Transverse colon (tissue), 4 donors: ENCODE measurements around the gene RIMS3.

Experiments used
- EP300 ChIP-seq: sonication (generic); formaldehyde crosslinking; IDR thresholded peaks from one replicate; pipeline ENCODE4 v1.6.1; 2017; ENCODE audit warnings: antibody characterized with exemption, low read depth
- POLR2A ChIP-seq: fragments of 450-650 bp; IDR thresholded peaks from one replicate; pipeline ENCODE4 v1.6.1; 2016; ENCODE audit warnings: antibody characterized with exemption, mild to moderate bottlenecking, moderate library complexity
- POLR2AphosphoS5 ChIP-seq, 3 donors: sonication (generic); formaldehyde crosslinking; IDR thresholded peaks; one replicate each; pipeline ENCODE4 v1.6.1; 2016; ENCODE audit warnings: antibody characterized with exemption in 3 of 3
- TF ChIP-seq, protein P1 (sequence below), 5 experiments: fragments of 200-600 bp in 3 of 5; fragments of 450-650 bp in 2 of 5; sonication (generic) in 3 of 5; IDR thresholded peaks; 1 replicate in 2 of 5; 2 replicates in 3 of 5; pipeline ENCODE4 v1.5.1; 2016 to 2017; ENCODE audit warnings: antibody characterized with exemption in 5 of 5, inconsistent platforms in 3 of 5, mild to moderate bottlenecking in 2 of 5, moderate library complexity in 1 of 5

DNA sequence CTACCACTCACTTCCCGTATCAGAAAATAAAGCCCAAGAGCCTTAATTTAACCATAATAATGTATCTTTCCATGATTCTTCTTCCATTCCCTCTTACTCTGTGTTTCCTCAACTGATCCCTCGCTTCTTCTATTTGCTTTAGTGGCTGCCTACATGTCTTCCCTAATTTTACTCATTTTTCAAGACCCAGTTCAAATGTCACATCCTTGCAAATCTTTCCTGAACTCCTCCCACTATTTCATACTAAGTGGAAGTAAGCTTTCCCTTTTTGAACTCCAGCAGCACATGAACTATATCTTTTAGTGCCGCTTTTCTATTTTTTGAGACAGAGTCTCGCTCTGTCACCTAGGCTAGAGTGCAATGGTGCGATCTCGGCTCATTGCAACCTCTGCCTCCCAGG, 22.2 kb upstream of the RIMS3 start:
- TF ChIP-seq POLR2A = no peak
- TF ChIP-seq, protein P1, sequence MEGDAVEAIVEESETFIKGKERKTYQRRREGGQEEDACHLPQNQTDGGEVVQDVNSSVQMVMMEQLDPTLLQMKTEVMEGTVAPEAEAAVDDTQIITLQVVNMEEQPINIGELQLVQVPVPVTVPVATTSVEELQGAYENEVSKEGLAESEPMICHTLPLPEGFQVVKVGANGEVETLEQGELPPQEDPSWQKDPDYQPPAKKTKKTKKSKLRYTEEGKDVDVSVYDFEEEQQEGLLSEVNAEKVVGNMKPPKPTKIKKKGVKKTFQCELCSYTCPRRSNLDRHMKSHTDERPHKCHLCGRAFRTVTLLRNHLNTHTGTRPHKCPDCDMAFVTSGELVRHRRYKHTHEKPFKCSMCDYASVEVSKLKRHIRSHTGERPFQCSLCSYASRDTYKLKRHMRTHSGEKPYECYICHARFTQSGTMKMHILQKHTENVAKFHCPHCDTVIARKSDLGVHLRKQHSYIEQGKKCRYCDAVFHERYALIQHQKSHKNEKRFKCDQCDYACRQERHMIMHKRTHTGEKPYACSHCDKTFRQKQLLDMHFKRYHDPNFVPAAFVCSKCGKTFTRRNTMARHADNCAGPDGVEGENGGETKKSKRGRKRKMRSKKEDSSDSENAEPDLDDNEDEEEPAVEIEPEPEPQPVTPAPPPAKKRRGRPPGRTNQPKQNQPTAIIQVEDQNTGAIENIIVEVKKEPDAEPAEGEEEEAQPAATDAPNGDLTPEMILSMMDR (IDR thresholded peaks at IDR 0.05) = no peak
- no peak for TF ChIP-seq POLR2AphosphoS5 (IDR thresholded peaks at IDR 0.05)
- TF ChIP-seq EP300 = no peak
